Prostate gland (tissue), 2 donors: Measurements from ENCODE around the gene CEBPE. TPM values are rescaled to one million over a fixed set of nuclear protein-coding genes. Genes with fewer than 3 reads are reported as not detected.

Source experiments
- DNase-seq: peaks from one replicate; pipeline ENCODE4 v3.0.0-alpha.2; 2019; ENCODE audit warnings: low spot score
- H3K27ac ChIP-seq, 2 donors: fragments of 200-600 bp; sonication (generic); 2 replicates each; pipeline ENCODE4 v1.5.1; 2017 to 2019
- H3K27me3 ChIP-seq: fragments of 200-600 bp; sonication (generic); replicated peaks from 2 replicates; pipeline ENCODE4 v1.5.1; 2019; ENCODE audit not compliant: insufficient read depth
- H3K36me3 ChIP-seq, 2 donors: fragments of 200-600 bp; sonication (generic); 1 replicate in 1 of 2; 2 replicates in 1 of 2; pipeline versions ENCODE4 v1.5.1 to v1.8.1; 2017 to 2019
- H3K4me1 ChIP-seq: fragments of 200-600 bp; sonication (generic); replicated peaks from 2 replicates; pipeline ENCODE4 v1.5.1; 2019
- H3K4me3 ChIP-seq, 2 donors: fragments of 200-600 bp; sonication (generic); 2 replicates each; pipeline ENCODE4 v1.5.1; 2017 to 2019
- H3K9me3 ChIP-seq: fragments of 200-600 bp; sonication (generic); 2 replicates; pipeline ENCODE4 v1.5.1; 2017
- CTCF ChIP-seq, 4 experiments: fragments of 200-600 bp in 2 of 4; fragments of 450-650 bp in 2 of 4; sonication (generic) in 2 of 4; IDR thresholded peaks; 1 replicate in 3 of 4; 2 replicates in 1 of 4; pipeline ENCODE4 v1.5.1; 2016 to 2019; ENCODE audit warnings: antibody characterized with exemption in 4 of 4, mild to moderate bottlenecking in 2 of 4, moderate library complexity in 2 of 4
- POLR2A ChIP-seq: fragments of 450-650 bp; IDR thresholded peaks from one replicate; pipeline ENCODE4 v1.6.1; 2016; ENCODE audit warnings: antibody characterized with exemption, mild to moderate bottlenecking
- POLR2AphosphoS5 ChIP-seq: sonication (generic); formaldehyde crosslinking; IDR thresholded peaks from one replicate; pipeline ENCODE4 v1.6.1; 2017; ENCODE audit warnings: antibody characterized with exemption
- WGBS: methylation state at CpG from one replicate; pipeline ENCODE4 v1.1.5; 2018; 5-methylcytosine and 5-hydroxymethylcytosine counted together
- intact Hi-C: fragments of 100-400 bp; cut with DNase I; formaldehyde crosslinking; loops from one replicate; pipeline ENCODE4 v1.14.2; 2022
- total RNA-seq, 2 donors: library from RNA; depleted of rRNA; stranded (reverse); fragments of >200 nt; gene quantifications; one replicate each; pipeline ENCODE4 v1.1.0, GENCODE V29; 2016

CEBPE gene
- total RNA-seq, 2 donors from 2014 or later = not detected

GRCh38 chr14:23140371-23140770, 21.3 kb upstream of the CEBPE start:
- peaks cover 3 to 13% of the 10 kb centered on the region in 2 donors for H3K36me3 ChIP-seq
- H3K27me3 ChIP-seq = no peaks in the 10 kb centered on the region
- WGBS = 95% methylated on average over 6 of the region's 6 CpGs
- no peak overlapping the region for H3K4me3 ChIP-seq
- TF ChIP-seq POLR2AphosphoS5 (no peak), CTCF (IDR thresholded peaks at IDR 0.05) (no peak), POLR2A (no peak)
- DNase-seq = no peak
- intact Hi-C loops = loop anchor here (5.0 kb wide), 1 partner anchor 42 kb away; the partner anchor contains the start of gene SLC7A8
- H3K27ac ChIP-seq = no peak overlapping the region
- no peaks in the 10 kb centered on the region for H3K9me3 ChIP-seq
- H3K4me1 ChIP-seq = no peaks in the 10 kb centered on the region

- TF ChIP-seq CTCF (IDR thresholded peaks at IDR 0.05) = no peak
- TF ChIP-seq POLR2A = no peak
- no peak for TF ChIP-seq POLR2AphosphoS5
- H3K4me3 ChIP-seq = no peak overlapping the region
- WGBS = 98% methylated on average over 2 of the region's 2 CpGs
- peaks cover 3 to 13% of the 10 kb centered on the region in 2 donors for H3K36me3 ChIP-seq
- H3K27ac ChIP-seq = no peak overlapping the region
- H3K27me3 ChIP-seq = no peaks in the 10 kb centered on the region
- intact Hi-C loops = loop anchor here (5.0 kb wide), 1 partner anchor 42 kb away; the partner anchor contains the start of gene SLC7A8
- no peak for DNase-seq
- H3K9me3 ChIP-seq = no peaks in the 10 kb centered on the region
- no peaks in the 10 kb centered on the region for H3K4me1 ChIP-seq
These were observed 20.8 kb upstream of the CEBPE start for GRCh38 chr14:23139874-23140273.

GRCh38 chr14:23137813-23138535, 18.9 kb upstream of the CEBPE start:
- Histone ChIP-seq H3K4me1 (no peaks in the 10 kb centered on the region), H3K36me3 (peaks cover 3 to 13% of the 10 kb centered on the region in 2 donors), H3K9me3 (no peaks in the 10 kb centered on the region), H3K27me3 (no peaks in the 10 kb centered on the region), H3K4me3 (no peak overlapping the region), H3K27ac (peak overlapping the region; percentile 58 to 73)
- 67% methylated on average over 6 of the region's 6 CpGs for WGBS
- no peak for DNase-seq
- intact Hi-C loops = no loop called here
- TF ChIP-seq POLR2AphosphoS5 (no peak), POLR2A (no peak)

GRCh38 chr14:23137192-23137812, 18.2 kb upstream of the CEBPE start:
- peak; percentile 19 for TF ChIP-seq POLR2A
- no peak for TF ChIP-seq CTCF (IDR thresholded peaks at IDR 0.05)
- TF ChIP-seq POLR2AphosphoS5 = peak; percentile 83
- DNase-seq = peak; percentile 88
- WGBS = 25% methylated on average over 11 of the region's 11 CpGs
- Histone ChIP-seq H3K9me3 (no peaks in the 10 kb centered on the region), H3K27ac (peak overlapping the region; percentile 58 to 73), H3K4me1 (no peaks in the 10 kb centered on the region), H3K27me3 (no peaks in the 10 kb centered on the region), H3K36me3 (peaks cover 3 to 13% of the 10 kb centered on the region in 2 donors), H3K4me3 (no peak overlapping the region)
- intact Hi-C loops = no loop called here

- no peaks in the 10 kb centered on the region for H3K27me3 ChIP-seq
- 90% methylated on average over 16 of the region's 16 CpGs for WGBS
- no peaks in the 10 kb centered on the region for H3K9me3 ChIP-seq
- H3K36me3 ChIP-seq = peaks cover 3 to 13% of the 10 kb centered on the region in 2 donors
- peak overlapping the region; percentile 58 to 73 for H3K27ac ChIP-seq
- intact Hi-C loops = no loop called here
- no peak for DNase-seq
- TF ChIP-seq POLR2A = no peak
- TF ChIP-seq POLR2AphosphoS5 = no peak
- H3K4me1 ChIP-seq = no peaks in the 10 kb centered on the region
- no peak overlapping the region for H3K4me3 ChIP-seq
These were observed 17.6 kb upstream of the CEBPE start for GRCh38 chr14:23136566-23137133.
